ENCODE data around the gene C22orf23. TPM values are rescaled to one million over a fixed set of nuclear protein-coding genes. Genes with fewer than 3 reads are reported as not detected.

C22orf23 gene
- polyA plus RNA-seq, 1 donor (not counting 4 experiments of a cell fraction or from before 2014, with no cell fraction given), result not detected

DNA sequence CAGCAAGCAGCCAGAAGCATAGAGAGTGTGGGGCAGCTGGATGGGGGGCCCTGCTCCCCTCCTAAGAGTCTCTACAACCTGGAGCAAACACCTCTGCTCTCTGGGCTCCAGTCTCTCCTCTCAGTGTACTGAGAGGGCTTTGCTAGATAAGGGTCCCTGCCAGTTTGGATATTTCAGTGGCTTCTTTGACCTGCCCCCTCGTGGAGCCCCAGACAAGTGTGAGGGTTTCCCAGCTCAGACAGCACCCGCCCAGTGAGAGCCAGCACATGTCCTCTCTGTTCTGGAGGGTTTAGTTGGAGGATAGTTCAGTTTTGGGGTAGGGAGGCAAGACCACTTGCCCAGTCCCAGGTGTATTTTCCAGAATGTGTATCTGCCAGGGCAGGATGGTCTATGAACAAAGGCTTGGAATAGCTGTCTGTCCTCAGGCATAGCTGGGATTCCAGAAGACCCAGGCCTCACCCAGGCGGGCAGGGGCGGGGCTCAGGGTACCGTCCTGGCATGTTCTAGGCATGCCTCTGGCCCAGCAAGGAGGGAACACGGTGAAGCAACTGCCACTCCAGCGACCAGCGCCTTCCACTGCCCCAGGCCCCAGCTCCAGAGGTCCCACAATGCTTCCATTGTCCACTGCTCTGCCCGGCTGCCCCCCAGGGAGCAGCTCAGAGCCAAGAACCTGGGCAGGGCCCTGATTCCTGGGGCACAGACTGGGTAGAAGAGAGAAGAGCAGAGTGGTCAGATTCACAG is 54.8 kb downstream of the C22orf23 start:
- Histone ChIP-seq H4K20me1 (ENCODE audit: control insufficient read depth, extremely low read depth, insufficient read depth, low read length) (no peaks in the 10 kb centered on the region), H3K4me1 (ENCODE audit: control insufficient read depth, extremely low read depth, insufficient read depth, low read length) (peaks cover 65% of the 10 kb centered on the region), H3K79me2 (ENCODE audit: control insufficient read depth, insufficient read depth, low read length) (no peaks in the 10 kb centered on the region), H3K9ac (ENCODE audit: control insufficient read depth, extremely low read depth, insufficient read depth, low read length) (peak overlapping the region; percentile 81), H3K27ac (ENCODE audit: control insufficient read depth, insufficient read depth, low read length) (peak overlapping the region; percentile 88), H3K4me2 (ENCODE audit: control insufficient read depth, extremely low read depth, insufficient read depth, low read depth, low read length) (peak overlapping the region; percentile 68), H3K4me3 (ENCODE audit: control insufficient read depth in 2 of 3, extremely low read depth in 1 of 3, insufficient read depth in 2 of 3, low read depth in 1 of 3, low read length in 3 of 3) (peak overlapping the region in 1 of 3 experiments; percentile 3), H3K36me3 (ENCODE audit: control insufficient read depth in 2 of 2, extremely low read depth in 1 of 2, insufficient read depth in 2 of 2, low read length in 2 of 2) (no peaks in the 10 kb centered on the region), H2AFZ (ENCODE audit: control insufficient read depth, low read length) (no peak overlapping the region), H3K9me1 (ENCODE audit: control insufficient read depth, extremely low read depth, insufficient read depth, low read length) (peaks cover 3% of the 10 kb centered on the region), H3K27me3 (ENCODE audit: control insufficient read depth, extremely low read depth, insufficient read depth, low read length) (no peaks in the 10 kb centered on the region), H3K9me3 (ENCODE audit: control insufficient read depth, low read depth, low read length) (no peaks in the 10 kb centered on the region)
- FAIRE-seq (peak; percentile 93), DNase-seq (ENCODE audit: low read depth, low spot score) (peak; percentile 98)
- dilution Hi-C loops (cut with MboI; ENCODE audit: extremely low pct_ligation_motif_present, low sequenced_read_pairs), result no loop called here
- TF ChIP-seq EZH2 (IDR thresholded peaks at IDR 0.05; ENCODE audit: low read length), result no peak
- TF ChIP-seq, protein P1, sequence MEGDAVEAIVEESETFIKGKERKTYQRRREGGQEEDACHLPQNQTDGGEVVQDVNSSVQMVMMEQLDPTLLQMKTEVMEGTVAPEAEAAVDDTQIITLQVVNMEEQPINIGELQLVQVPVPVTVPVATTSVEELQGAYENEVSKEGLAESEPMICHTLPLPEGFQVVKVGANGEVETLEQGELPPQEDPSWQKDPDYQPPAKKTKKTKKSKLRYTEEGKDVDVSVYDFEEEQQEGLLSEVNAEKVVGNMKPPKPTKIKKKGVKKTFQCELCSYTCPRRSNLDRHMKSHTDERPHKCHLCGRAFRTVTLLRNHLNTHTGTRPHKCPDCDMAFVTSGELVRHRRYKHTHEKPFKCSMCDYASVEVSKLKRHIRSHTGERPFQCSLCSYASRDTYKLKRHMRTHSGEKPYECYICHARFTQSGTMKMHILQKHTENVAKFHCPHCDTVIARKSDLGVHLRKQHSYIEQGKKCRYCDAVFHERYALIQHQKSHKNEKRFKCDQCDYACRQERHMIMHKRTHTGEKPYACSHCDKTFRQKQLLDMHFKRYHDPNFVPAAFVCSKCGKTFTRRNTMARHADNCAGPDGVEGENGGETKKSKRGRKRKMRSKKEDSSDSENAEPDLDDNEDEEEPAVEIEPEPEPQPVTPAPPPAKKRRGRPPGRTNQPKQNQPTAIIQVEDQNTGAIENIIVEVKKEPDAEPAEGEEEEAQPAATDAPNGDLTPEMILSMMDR (optimal IDR thresholded peaks at IDR 0.05 in 1 of 3, IDR thresholded peaks at IDR 0.05 in 1 of 3, conservative IDR thresholded peaks at IDR 0.05 in 1 of 3; ENCODE audit: extremely low read depth in 1 of 3, insufficient read depth in 2 of 3, low read length in 3 of 3), result peak in 1 of 3 experiments; percentile 25

DNA sequence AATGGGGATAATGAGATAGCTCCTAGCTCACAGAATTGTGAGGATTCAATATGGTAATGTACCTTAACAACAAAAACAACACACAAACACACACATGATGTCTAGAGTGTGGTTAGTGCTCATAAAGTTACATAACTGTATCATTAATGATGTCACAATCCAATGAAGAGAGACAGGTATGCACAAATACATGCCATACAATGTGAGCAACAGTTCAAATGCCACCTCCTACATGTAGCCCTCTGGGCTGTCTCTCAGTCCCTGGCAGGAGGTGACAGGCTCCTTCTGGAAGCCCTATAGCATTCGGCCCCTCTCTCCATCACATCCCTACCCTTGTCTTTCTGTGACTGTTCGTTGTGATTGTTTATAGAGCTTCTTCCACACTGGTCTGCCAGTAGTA is 55.6 kb downstream of the C22orf23 start:
- H3K4me1 ChIP-seq (ENCODE audit: control insufficient read depth, extremely low read depth, insufficient read depth, low read length), result peaks cover 65% of the 10 kb centered on the region
- H3K27ac ChIP-seq (ENCODE audit: control insufficient read depth, insufficient read depth, low read length), result peak overlapping the region; percentile 88
- no peaks in the 10 kb centered on the region for H3K9me1 ChIP-seq (ENCODE audit: control insufficient read depth, extremely low read depth, insufficient read depth, low read length)
- H3K4me3 ChIP-seq (ENCODE audit: control insufficient read depth in 2 of 3, extremely low read depth in 1 of 3, insufficient read depth in 2 of 3, low read depth in 1 of 3, low read length in 3 of 3), result no peak overlapping the region
- peak overlapping the region; percentile 12 for H3K4me2 ChIP-seq (ENCODE audit: control insufficient read depth, extremely low read depth, insufficient read depth, low read depth, low read length)
- H3K36me3 ChIP-seq (ENCODE audit: control insufficient read depth in 2 of 2, extremely low read depth in 1 of 2, insufficient read depth in 2 of 2, low read length in 2 of 2), result no peaks in the 10 kb centered on the region
- DNase-seq (ENCODE audit: low read depth, low spot score), result no peak
- H3K27me3 ChIP-seq (ENCODE audit: control insufficient read depth, extremely low read depth, insufficient read depth, low read length), result no peaks in the 10 kb centered on the region
- TF ChIP-seq, protein P1 (optimal IDR thresholded peaks at IDR 0.05 in 1 of 3, IDR thresholded peaks at IDR 0.05 in 1 of 3, conservative IDR thresholded peaks at IDR 0.05 in 1 of 3; ENCODE audit: extremely low read depth in 1 of 3, insufficient read depth in 2 of 3, low read length in 3 of 3), result no peak
- no peak for TF ChIP-seq EZH2 (IDR thresholded peaks at IDR 0.05; ENCODE audit: low read length)
- H3K9ac ChIP-seq (ENCODE audit: control insufficient read depth, extremely low read depth, insufficient read depth, low read length), result peak overlapping the region; percentile 81
- peak; percentile 81 for FAIRE-seq
- H3K9me3 ChIP-seq (ENCODE audit: control insufficient read depth, low read depth, low read length), result no peaks in the 10 kb centered on the region
- H3K79me2 ChIP-seq (ENCODE audit: control insufficient read depth, insufficient read depth, low read length), result no peaks in the 10 kb centered on the region
- H2AFZ ChIP-seq (ENCODE audit: control insufficient read depth, low read length), result no peak overlapping the region
- no peaks in the 10 kb centered on the region for H4K20me1 ChIP-seq (ENCODE audit: control insufficient read depth, extremely low read depth, insufficient read depth, low read length)
- dilution Hi-C loops (cut with MboI; ENCODE audit: extremely low pct_ligation_motif_present, low sequenced_read_pairs), result no loop called here
